Uterus (tissue), 2 donors: ENCODE measurements around the gene IPO4.

ENCODE experiments used
- CTCF ChIP-seq, 4 experiments: fragments of 200-600 bp in 2 of 4; fragments of 450-650 bp in 2 of 4; sonication (generic) in 2 of 4; IDR thresholded peaks; one replicate each; pipeline ENCODE4 v1.5.1; 2016 to 2019; ENCODE audit warnings: antibody characterized with exemption in 4 of 4, mild to moderate bottlenecking in 2 of 4, moderate library complexity in 1 of 4
- POLR2A ChIP-seq, 2 donors: fragments of 450-650 bp; IDR thresholded peaks; one replicate each; pipeline ENCODE4 v1.6.1; 2016; ENCODE audit warnings: antibody characterized with exemption in 2 of 2, mild to moderate bottlenecking in 1 of 2, moderate library complexity in 1 of 2

DNA sequence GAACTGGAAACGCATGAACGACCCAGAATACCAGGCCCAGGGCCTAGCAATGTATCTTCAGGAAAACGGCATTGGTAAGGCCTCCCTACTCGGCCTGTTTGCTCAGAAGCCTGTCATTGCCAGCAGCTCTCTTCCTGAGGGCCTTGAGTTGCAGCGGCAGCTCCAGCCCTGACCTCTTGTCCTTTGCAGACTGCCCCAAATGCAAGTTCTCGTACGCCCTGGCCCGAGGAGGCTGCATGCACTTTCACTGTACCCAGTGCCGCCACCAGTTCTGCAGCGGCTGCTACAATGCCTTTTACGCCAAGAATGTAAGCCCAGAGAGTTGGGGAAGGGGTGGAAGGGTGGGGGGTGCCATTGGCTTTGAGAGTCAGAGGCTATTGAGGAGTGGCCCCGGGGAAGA is 31.3 kb downstream of the IPO4 start:
- TF ChIP-seq CTCF (IDR thresholded peaks at IDR 0.05), result no peak
- TF ChIP-seq POLR2A (IDR thresholded peaks at IDR 0.05), result no peak
